ENCODE results near the gene AIF1.

DNA sequence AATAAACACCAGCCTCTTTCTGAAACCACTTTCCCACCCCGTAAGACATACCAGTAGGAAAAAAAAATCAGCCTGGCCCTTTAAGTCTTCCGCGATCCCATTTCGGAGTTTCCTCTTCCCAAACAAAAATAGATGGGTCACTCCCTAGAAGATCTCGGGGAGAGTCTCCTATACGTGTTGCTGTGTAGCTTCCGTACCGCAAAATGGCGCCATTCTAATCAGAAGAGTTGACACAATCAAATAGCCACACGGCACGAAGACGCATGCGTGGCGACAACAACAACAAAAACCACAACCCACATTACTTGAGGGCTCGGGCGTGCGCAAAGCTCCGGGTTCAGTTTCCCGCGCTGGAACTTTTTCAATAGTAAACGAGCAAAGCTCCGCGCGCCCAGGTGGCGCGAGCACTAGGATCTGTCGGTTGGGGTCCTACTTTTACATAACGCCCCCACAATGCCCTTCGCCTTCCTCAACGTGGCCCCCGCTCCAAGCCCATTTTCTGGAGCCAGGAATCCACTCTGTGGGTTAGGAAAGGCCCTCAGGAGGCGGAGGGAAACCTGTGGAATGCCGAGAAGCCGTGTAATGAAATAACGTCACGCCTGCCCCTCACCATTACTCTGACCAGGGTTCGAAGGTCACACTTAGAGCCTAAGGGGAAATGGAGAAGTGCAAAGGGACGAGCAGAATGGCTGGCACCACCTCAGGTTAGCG lies 49.9 kb downstream of the AIF1 start, which contains the start of gene GPANK1:
- TF ChIP-seq, protein P1, sequence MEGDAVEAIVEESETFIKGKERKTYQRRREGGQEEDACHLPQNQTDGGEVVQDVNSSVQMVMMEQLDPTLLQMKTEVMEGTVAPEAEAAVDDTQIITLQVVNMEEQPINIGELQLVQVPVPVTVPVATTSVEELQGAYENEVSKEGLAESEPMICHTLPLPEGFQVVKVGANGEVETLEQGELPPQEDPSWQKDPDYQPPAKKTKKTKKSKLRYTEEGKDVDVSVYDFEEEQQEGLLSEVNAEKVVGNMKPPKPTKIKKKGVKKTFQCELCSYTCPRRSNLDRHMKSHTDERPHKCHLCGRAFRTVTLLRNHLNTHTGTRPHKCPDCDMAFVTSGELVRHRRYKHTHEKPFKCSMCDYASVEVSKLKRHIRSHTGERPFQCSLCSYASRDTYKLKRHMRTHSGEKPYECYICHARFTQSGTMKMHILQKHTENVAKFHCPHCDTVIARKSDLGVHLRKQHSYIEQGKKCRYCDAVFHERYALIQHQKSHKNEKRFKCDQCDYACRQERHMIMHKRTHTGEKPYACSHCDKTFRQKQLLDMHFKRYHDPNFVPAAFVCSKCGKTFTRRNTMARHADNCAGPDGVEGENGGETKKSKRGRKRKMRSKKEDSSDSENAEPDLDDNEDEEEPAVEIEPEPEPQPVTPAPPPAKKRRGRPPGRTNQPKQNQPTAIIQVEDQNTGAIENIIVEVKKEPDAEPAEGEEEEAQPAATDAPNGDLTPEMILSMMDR (conservative IDR thresholded peaks at IDR 0.05; ENCODE audit: low read depth, low read length) = no peak
- TF ChIP-seq EZH2phosphoT487 (IDR thresholded peaks at IDR 0.05; ENCODE audit: borderline replicate concordance, low read length) = no peak

Measured in PC-3 (cell line).